HepG2 (cell line): ENCODE results near the gene KRTAP20-2. TPM values are rescaled to one million over a fixed set of nuclear protein-coding genes. Genes with fewer than 3 reads are reported as not detected.

ENCODE experiments used
- ATAC-seq: fragments of 200-7000 bp; cut with Tn5 transposase; 3 replicates; pipeline ENCODE4 v1.9.1; 2020; ENCODE audit warnings: mild to moderate bottlenecking, moderate library complexity
- Bru-seq: library from RNA; stranded (reverse); fragments of 400-500 nt; gene quantifications from one replicate; lab custom pipeline; 2021; lab: Mats Ljungman, UMichigan
- BruChase-seq, 2 experiments: library from RNA; stranded (reverse); fragments of 400-500 nt; gene quantifications; one replicate each; lab custom pipeline; 2021; lab: Mats Ljungman, UMichigan
- BruUV-seq: library from RNA; stranded (reverse); fragments of 400-500 nt; replicated peaks from 2 replicates; lab custom pipeline; 2021; lab: Mats Ljungman, UMichigan
- CTCF ChIA-PET: fragments of 300-600 bp; formaldehyde crosslinking; extraction: SDS; loops from one replicate; lab custom pipeline; 2021; ENCODE audit warnings: low total read pairs, inconsistent platforms, low intra/inter-chr PET ratio; lab: Yijun Ruan, JAX
- POLR2A ChIA-PET: fragments of 350-600 bp; sonication (Branson Sonifier 250); formaldehyde crosslinking; loops from one replicate; lab custom pipeline; 2020; ENCODE audit warnings: antibody characterized with exemption, inconsistent platforms; lab: Yijun Ruan, JAX
- DNase-seq: peaks from one replicate; pipeline ENCODE4 v3.0.0-alpha.2; 2015; ENCODE audit warnings: low spot score
- FAIRE-seq: peaks from 3 replicates; lab custom pipeline; 2011; peaks lifted over from hg19 to GRCh38; lab: Jason Lieb, UNC
- H2AFZ ChIP-seq: one replicate; pipeline ENCODE4 v1.6.1; 2011; ENCODE audit warnings: low read length, inconsistent platforms
- H3K27ac ChIP-seq: fragments of 300-600 bp; 3 replicates; pipeline ENCODE4 v1.8.0; 2011; ENCODE audit warnings: mixed run types, mild to moderate bottlenecking, mixed read lengths, low read length, inconsistent platforms; ENCODE audit not compliant: insufficient read depth; ENCODE audit errors: extremely low read length
- H3K27me3 ChIP-seq, 2 experiments: fragments of 200-600 bp in 1 of 2; 2 replicates in 1 of 2; 3 replicates in 1 of 2; pipeline versions ENCODE4 v1.6.0 to v1.8.0; 2011; ENCODE audit warnings: low read length in 2 of 2, mild to moderate bottlenecking in 2 of 2, moderate library complexity in 2 of 2, inconsistent platforms in 1 of 2; ENCODE audit not compliant: insufficient read depth in 2 of 2, control insufficient read depth in 1 of 2
- H3K36me3 ChIP-seq, 2 experiments: fragments of 200-600 bp in 1 of 2; replicated peaks in 1 of 2; 2 replicates in 1 of 2; 3 replicates in 1 of 2; pipeline versions ENCODE4 v1.5.1 to v1.8.0; 2011; ENCODE audit warnings: low read length in 2 of 2, inconsistent platforms in 1 of 2; ENCODE audit not compliant: insufficient read depth in 2 of 2, control insufficient read depth in 1 of 2
- H3K4me1 ChIP-seq: 2 replicates; pipeline ENCODE4 v1.5.1; 2012; ENCODE audit warnings: low read length, inconsistent platforms; ENCODE audit not compliant: insufficient read depth
- H3K4me2 ChIP-seq: 2 replicates; pipeline ENCODE4 v1.6.0; 2011; ENCODE audit warnings: low read depth, low read length, inconsistent platforms
- H3K4me3 ChIP-seq, 3 experiments: fragments of 200-600 bp in 1 of 3; sonication (generic), shearing (Covaris generic) in 1 of 3; replicated peaks in 1 of 3; 2 replicates each; pipeline ENCODE4 v1.5.1; 2011 to 2016; ENCODE audit warnings: low read length in 3 of 3, inconsistent platforms in 2 of 3, low read depth in 2 of 3, mild to moderate bottlenecking in 2 of 3, control low read depth in 1 of 3, mixed read lengths in 1 of 3; ENCODE audit not compliant: insufficient read depth in 1 of 3
- H3K79me2 ChIP-seq: one replicate; pipeline ENCODE4 v1.6.1; 2011; ENCODE audit warnings: low read length, inconsistent platforms; ENCODE audit not compliant: insufficient read depth
- H3K9ac ChIP-seq: 2 replicates; pipeline ENCODE4 v1.6.0; 2011; ENCODE audit warnings: mild to moderate bottlenecking, low read depth, low read length, inconsistent platforms; ENCODE audit not compliant: insufficient read depth
- H3K9me3 ChIP-seq: 2 replicates; pipeline ENCODE4 v1.5.1; 2012; ENCODE audit warnings: mild to moderate bottlenecking, low read length
- H4K20me1 ChIP-seq: 2 replicates; pipeline ENCODE4 v1.6.0; 2011; ENCODE audit warnings: inconsistent platforms, mild to moderate bottlenecking, low read length, moderate library complexity; ENCODE audit not compliant: insufficient read depth
- ATRX ChIP-seq: sonication (generic); formaldehyde crosslinking; IDR thresholded peaks from 2 replicates; pipeline ENCODE4 v1.4.0; 2020; ENCODE audit warnings: missing genetic modification reagents, borderline replicate concordance
- FOXK2 ChIP-seq: fragments of 450-650 bp; IDR thresholded peaks from 2 replicates; pipeline ENCODE4 v1.6.1; 2016
- HHEX ChIP-seq: IDR thresholded peaks from 2 replicates; pipeline ENCODE4 v1.6.1; 2016; ENCODE audit warnings: control low read depth
- KDM1A ChIP-seq: IDR thresholded peaks from 2 replicates; pipeline ENCODE4 v1.6.1; 2016; ENCODE audit warnings: missing compliant biosample characterization
- SETDB1 ChIP-seq: sonication (generic); formaldehyde crosslinking; IDR thresholded peaks from 2 replicates; pipeline ENCODE4 v1.5.1; 2020; ENCODE audit warnings: missing genetic modification reagents, mild to moderate bottlenecking, borderline replicate concordance
- TRAFD1 ChIP-seq: sonication (generic); formaldehyde crosslinking; IDR thresholded peaks from 2 replicates; pipeline ENCODE4 v1.5.1; 2020; ENCODE audit warnings: missing genetic modification reagents, mild to moderate bottlenecking, borderline replicate concordance
- ZMYM3 ChIP-seq: sonication (generic); formaldehyde crosslinking; IDR thresholded peaks from 2 replicates; pipeline ENCODE4 v1.5.1; 2020; ENCODE audit warnings: mild to moderate bottlenecking, missing genetic modification reagents
- ZNF3 ChIP-seq: IDR thresholded peaks from 2 replicates; pipeline ENCODE4 v1.7.0; 2017; ENCODE audit warnings: inconsistent platforms
- ZNF549 ChIP-seq: sonication (generic); formaldehyde crosslinking; IDR thresholded peaks from 2 replicates; pipeline ENCODE4 v1.5.0; 2020; ENCODE audit warnings: missing genetic modification reagents
- ZNF674 ChIP-seq: sonication (generic); formaldehyde crosslinking; IDR thresholded peaks from 2 replicates; pipeline ENCODE4 v1.5.0; 2020; ENCODE audit warnings: low read depth, mild to moderate bottlenecking, missing genetic modification reagents
- ZNF83 ChIP-seq: sonication (generic); formaldehyde crosslinking; IDR thresholded peaks from 2 replicates; pipeline ENCODE4 v1.4.0; 2020; ENCODE audit warnings: missing genetic modification reagents, mild to moderate bottlenecking, borderline replicate concordance
- ZNF841 ChIP-seq: sonication (generic); formaldehyde crosslinking; IDR thresholded peaks from 2 replicates; pipeline ENCODE4 v1.8.1; 2023; ENCODE audit warnings: missing genetic modification reagents, borderline replicate concordance
- WGBS: methylation state at CpG from one replicate; pipeline ENCODE4 v1.1.6; 2017; ENCODE audit warnings: low lambda C conversion rate; 5-methylcytosine and 5-hydroxymethylcytosine counted together
- in situ Hi-C: cut with HindIII; loops from 2 replicates; pipeline ENCODE4 v1.10.0; 2017; ENCODE audit warnings: low pct_unique_long_range_greater_than_20kb; ENCODE audit not compliant: extremely low pct_ligation_motif_present
- intact Hi-C: fragments of 100-400 bp; cut with micrococcal nuclease; formaldehyde crosslinking; loops from one replicate; pipeline ENCODE4 v1.10.0; 2022; ENCODE audit not compliant: unreplicated experiment
- long read RNA-seq, 2 experiments: library from RNA in 1 of 2; library from polyadenylated mRNA in 1 of 2; stranded (forward) in 1 of 2; unstranded in 1 of 2; transcript quantifications; one replicate each; pipeline ENCODE4 v2.0.0, GENCODE V29; 2019 to 2022
- polyA minus RNA-seq, 3 experiments: library from RNA; depleted of rRNA, polyadenylated mRNA; stranded (reverse); fragments of >200 nt; gene quantifications; 2 replicates each; pipeline ENCODE4 v1.2.3, GENCODE V29; 2011; ENCODE audit warnings: low replicate concordance in 1 of 3
- polyA plus RNA-seq, 8 experiments: library from polyadenylated mRNA; depleted of rRNA in 3 of 8; stranded (reverse) in 7 of 8; unstranded in 1 of 8; fragments of >200 nt; fragmentation: Illumina TruSeq in 4 of 8; extraction: Trizol in 4 of 8; gene quantifications; 2 replicates each; pipeline versions ENCODE4 v1.2.1 to v1.2.3, GENCODE V29; 2011 to 2016; ENCODE audit warnings: low read depth in 4 of 8, missing spikeins in 1 of 8, mixed read lengths in 1 of 8; ENCODE audit not compliant: insufficient read depth in 1 of 8
- total RNA-seq, 5 experiments: library from RNA; depleted of rRNA; stranded (reverse); fragments of >200 nt; fragmentation: Illumina TruSeq; extraction: Trizol; gene quantifications; 2 replicates each; pipeline ENCODE4 v1.2.3, GENCODE V29; 2016; ENCODE audit warnings: low read depth in 1 of 5
- TF ChIP-seq, protein P1 (sequence below): sonication (generic); formaldehyde crosslinking; IDR thresholded peaks from 2 replicates; pipeline ENCODE4 v1.4.0; 2020; ENCODE audit warnings: missing genetic modification reagents
- TF ChIP-seq, protein P2 (sequence below): IDR thresholded peaks from 2 replicates; pipeline ENCODE4 v1.6.1; 2016

KRTAP20-2 gene
- total RNA-seq (2016; rRNA removed; fragmentation: Illumina TruSeq; extraction: Trizol): not detected in 2 replicates
- not detected in 2 replicates for total RNA-seq (2016; cell fraction: cytosol; rRNA removed; fragmentation: Illumina TruSeq; extraction: Trizol; ENCODE audit: low read depth)
- total RNA-seq (2016; cell fraction: insoluble cytoplasmic fraction; rRNA removed; fragmentation: Illumina TruSeq; extraction: Trizol): not detected in 2 replicates
- total RNA-seq (2016; cell fraction: membrane; rRNA removed; fragmentation: Illumina TruSeq; extraction: Trizol): not detected in 2 replicates
- total RNA-seq (2016; cell fraction: nucleus; rRNA removed; fragmentation: Illumina TruSeq; extraction: Trizol): not detected in 2 replicates
- not detected in 2 replicates for polyA plus RNA-seq (2011; rRNA removed)
- not detected in 2 replicates for polyA plus RNA-seq (2011; cell fraction: cytosol; rRNA removed)
- polyA plus RNA-seq (2011; cell fraction: nucleus; rRNA removed): not detected in 2 replicates
- polyA plus RNA-seq (2012): not detected in 2 replicates
- not detected in 2 replicates for polyA plus RNA-seq (2016; cell fraction: cytosol; fragmentation: Illumina TruSeq; extraction: Trizol; ENCODE audit: low read depth)
- not detected in 2 replicates for polyA plus RNA-seq (2016; cell fraction: insoluble cytoplasmic fraction; fragmentation: Illumina TruSeq; extraction: Trizol; ENCODE audit: low read depth)
- not detected in 2 replicates for polyA plus RNA-seq (2016; cell fraction: membrane; fragmentation: Illumina TruSeq; extraction: Trizol; ENCODE audit: low read depth)
- polyA plus RNA-seq (2016; cell fraction: nucleus; fragmentation: Illumina TruSeq; extraction: Trizol; ENCODE audit: insufficient read depth, low read depth): not detected in 2 replicates
- not detected in 2 replicates for polyA minus RNA-seq (2011; rRNA and poly(A)+ RNA removed; ENCODE audit: low replicate concordance)
- not detected in 2 replicates for polyA minus RNA-seq (2011; cell fraction: cytosol; rRNA and poly(A)+ RNA removed)
- not detected in 2 replicates for polyA minus RNA-seq (2011; cell fraction: nucleus; rRNA and poly(A)+ RNA removed)
- not detected for Bru-seq, nascent RNA
- BruChase-seq, experiment 1, labeled RNA remaining after a 6-hour chase: not detected
- BruChase-seq, experiment 2, labeled RNA remaining after a 2-hour chase: not detected
- long read RNA-seq, experiment 1: 0 reads
- long read RNA-seq, experiment 2: 0 reads

DNA sequence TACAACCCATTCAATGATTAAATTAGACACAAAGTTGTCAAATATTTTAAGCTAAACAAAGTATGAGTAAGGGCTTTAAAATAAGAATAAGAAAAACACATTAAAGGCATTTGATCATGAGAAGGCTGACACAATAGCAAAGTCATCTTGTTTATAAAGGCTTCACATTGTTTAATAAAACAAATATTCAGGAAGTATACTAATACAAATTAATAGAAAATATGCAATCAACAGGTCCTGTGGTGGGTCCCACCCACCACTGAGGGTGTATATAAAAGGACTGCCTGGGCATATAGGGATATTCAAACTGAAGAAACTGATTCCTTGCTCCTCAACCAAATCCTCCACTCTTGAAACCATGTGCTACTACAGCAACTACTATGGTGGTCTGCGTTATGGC is at the start of gene KRTAP20-2:
Gene KRTAP20-2, plus strand, starts transcription at position 301 of the 400 bp plus-strand sequence. Its CDS starts 58 bp downstream, at position 359.
- no peak within 1 kb of the TSS for H3K4me2 ChIP-seq
- FAIRE-seq: no peak
- no peaks in the 10 kb centered on the region for H3K36me3 ChIP-seq
- CTCF ChIA-PET: no interaction called here
- ATAC-seq: no peak
- no peaks in the 10 kb centered on the region for H4K20me1 ChIP-seq
- no TSS peak for BruUV-seq
- POLR2A ChIA-PET: no interaction called here
- intact Hi-C loops: no loop called here
- no peak within 1 kb of the TSS for H3K4me3 ChIP-seq
- in situ Hi-C loops: no loop called here
- no peak within 1 kb of the TSS for H3K9ac ChIP-seq
- no peaks in the 10 kb centered on the region for H3K4me1 ChIP-seq
- peaks cover 83% of the 10 kb centered on the region for H3K9me3 ChIP-seq
- no peak for DNase-seq
- 0% methylated on average over 1 of the region's 1 CpG for WGBS
- H2AFZ ChIP-seq: no peak within 1 kb of the TSS
- no peaks in the 10 kb centered on the region for H3K79me2 ChIP-seq
- H3K27me3 ChIP-seq: no peaks in the 10 kb centered on the region
- H3K27ac ChIP-seq: no peak within 1 kb of the TSS
- TF ChIP-seq, protein P1, sequence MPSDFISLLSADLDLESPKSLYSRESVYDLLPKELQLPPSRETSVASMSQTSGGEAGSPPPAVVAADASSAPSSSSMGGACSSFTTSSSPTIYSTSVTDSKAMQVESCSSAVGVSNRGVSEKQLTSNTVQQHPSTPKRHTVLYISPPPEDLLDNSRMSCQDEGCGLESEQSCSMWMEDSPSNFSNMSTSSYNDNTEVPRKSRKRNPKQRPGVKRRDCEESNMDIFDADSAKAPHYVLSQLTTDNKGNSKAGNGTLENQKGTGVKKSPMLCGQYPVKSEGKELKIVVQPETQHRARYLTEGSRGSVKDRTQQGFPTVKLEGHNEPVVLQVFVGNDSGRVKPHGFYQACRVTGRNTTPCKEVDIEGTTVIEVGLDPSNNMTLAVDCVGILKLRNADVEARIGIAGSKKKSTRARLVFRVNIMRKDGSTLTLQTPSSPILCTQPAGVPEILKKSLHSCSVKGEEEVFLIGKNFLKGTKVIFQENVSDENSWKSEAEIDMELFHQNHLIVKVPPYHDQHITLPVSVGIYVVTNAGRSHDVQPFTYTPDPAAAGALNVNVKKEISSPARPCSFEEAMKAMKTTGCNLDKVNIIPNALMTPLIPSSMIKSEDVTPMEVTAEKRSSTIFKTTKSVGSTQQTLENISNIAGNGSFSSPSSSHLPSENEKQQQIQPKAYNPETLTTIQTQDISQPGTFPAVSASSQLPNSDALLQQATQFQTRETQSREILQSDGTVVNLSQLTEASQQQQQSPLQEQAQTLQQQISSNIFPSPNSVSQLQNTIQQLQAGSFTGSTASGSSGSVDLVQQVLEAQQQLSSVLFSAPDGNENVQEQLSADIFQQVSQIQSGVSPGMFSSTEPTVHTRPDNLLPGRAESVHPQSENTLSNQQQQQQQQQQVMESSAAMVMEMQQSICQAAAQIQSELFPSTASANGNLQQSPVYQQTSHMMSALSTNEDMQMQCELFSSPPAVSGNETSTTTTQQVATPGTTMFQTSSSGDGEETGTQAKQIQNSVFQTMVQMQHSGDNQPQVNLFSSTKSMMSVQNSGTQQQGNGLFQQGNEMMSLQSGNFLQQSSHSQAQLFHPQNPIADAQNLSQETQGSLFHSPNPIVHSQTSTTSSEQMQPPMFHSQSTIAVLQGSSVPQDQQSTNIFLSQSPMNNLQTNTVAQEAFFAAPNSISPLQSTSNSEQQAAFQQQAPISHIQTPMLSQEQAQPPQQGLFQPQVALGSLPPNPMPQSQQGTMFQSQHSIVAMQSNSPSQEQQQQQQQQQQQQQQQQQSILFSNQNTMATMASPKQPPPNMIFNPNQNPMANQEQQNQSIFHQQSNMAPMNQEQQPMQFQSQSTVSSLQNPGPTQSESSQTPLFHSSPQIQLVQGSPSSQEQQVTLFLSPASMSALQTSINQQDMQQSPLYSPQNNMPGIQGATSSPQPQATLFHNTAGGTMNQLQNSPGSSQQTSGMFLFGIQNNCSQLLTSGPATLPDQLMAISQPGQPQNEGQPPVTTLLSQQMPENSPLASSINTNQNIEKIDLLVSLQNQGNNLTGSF (CRISPR knock-in tag): no peak
- TF ChIP-seq ZNF549 (CRISPR knock-in tag) (no peak), ZNF83 (CRISPR knock-in tag) (no peak), ZNF3 (CRISPR knock-in tag) (no peak), TRAFD1 (CRISPR knock-in tag) (no peak), ZNF841 (CRISPR knock-in tag) (no peak), FOXK2 (no peak), ZNF674 (no peak), ZMYM3 (CRISPR knock-in tag) (no peak), SETDB1 (CRISPR knock-in tag) (no peak), KDM1A (CRISPR knock-in tag) (no peak), ATRX (CRISPR knock-in tag) (no peak), HHEX (no peak)
- TF ChIP-seq, protein P2, sequence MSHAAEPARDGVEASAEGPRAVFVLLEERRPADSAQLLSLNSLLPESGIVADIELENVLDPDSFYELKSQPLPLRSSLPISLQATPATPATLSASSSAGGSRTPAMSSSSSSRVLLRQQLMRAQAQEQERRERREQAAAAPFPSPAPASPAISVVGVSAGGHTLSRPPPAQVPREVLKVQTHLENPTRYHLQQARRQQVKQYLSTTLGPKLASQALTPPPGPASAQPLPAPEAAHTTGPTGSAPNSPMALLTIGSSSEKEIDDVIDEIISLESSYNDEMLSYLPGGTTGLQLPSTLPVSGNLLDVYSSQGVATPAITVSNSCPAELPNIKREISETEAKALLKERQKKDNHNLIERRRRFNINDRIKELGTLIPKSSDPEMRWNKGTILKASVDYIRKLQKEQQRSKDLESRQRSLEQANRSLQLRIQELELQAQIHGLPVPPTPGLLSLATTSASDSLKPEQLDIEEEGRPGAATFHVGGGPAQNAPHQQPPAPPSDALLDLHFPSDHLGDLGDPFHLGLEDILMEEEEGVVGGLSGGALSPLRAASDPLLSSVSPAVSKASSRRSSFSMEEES (CRISPR knock-in tag): no peak
